ENCODE results near the gene RNF123.
A peak's percentile ranks its signal among the peaks of the same experiment; 100 is the strongest.

Gene RNF123

DNA sequence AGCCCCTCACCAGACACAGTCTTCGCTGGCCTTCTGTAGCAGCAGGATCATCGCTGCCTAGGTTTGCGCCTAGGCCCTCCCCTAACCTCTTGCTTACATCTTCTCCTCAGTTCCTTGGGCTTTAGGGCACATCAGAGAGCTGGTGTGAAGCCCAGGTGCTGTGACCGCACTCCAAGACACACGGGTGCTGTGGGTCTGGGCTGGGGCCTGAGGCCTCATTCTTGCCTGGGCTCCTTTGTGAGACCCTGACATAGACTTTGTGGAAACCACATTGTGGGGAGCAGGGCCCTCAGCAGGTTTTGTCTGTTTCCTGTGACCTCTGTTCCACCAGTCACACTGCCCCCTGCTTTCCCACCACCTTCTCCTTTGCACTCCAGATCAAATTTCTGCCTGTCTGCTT, 22.1 kb downstream of the RNF123 start:
- no peak for DNase-seq (ENCODE audit: low read depth, low spot score)
- peaks cover 18% of the 10 kb centered on the region for H3K4me1 ChIP-seq (ENCODE audit: insufficient read depth, insufficient read length)
- peaks cover 49% of the 10 kb centered on the region for H3K36me3 ChIP-seq (ENCODE audit: insufficient read depth, insufficient read length, low read length)
- H3K27me3 ChIP-seq (ENCODE audit: insufficient read depth, insufficient read length) = no peaks in the 10 kb centered on the region
- H3K9me3 ChIP-seq (ENCODE audit: insufficient read depth, low read length) = no peaks in the 10 kb centered on the region
- no peak overlapping the region for H3K9ac ChIP-seq (ENCODE audit: insufficient read length, low read depth)
- TF ChIP-seq SUZ12 (IDR thresholded peaks at IDR 0.05; ENCODE audit: extremely low read depth, insufficient read depth, insufficient read length) (no peak), YY1 (IDR thresholded peaks at IDR 0.05; ENCODE audit: insufficient read depth, insufficient read length) (no peak), ZNF274 (IDR thresholded peaks at IDR 0.05; ENCODE audit: low read depth, low read length) (no peak)
- H3K4me3 ChIP-seq (ENCODE audit: insufficient read length, low read depth) = no peak overlapping the region

DNA sequence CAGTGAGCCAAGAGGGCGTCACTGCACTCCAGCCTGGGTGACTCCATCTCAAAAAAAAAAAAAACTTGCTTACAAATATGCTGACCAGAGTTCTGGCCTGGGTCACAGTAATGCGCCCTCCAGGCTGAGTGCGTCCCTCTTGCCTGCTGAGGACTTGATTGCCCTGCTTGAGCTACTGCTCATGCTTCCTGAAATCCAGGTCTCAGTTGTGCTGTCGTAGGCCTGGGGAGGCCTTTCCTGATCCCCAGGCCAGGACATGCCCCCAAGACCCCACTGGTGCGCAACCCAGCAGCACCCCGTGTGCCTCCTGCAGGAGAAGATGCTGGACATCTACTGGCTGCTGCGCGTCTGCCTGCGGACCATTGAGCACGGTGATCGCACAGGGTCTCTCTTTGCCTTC, 22.8 kb downstream of the RNF123 start:
- no peak for TF ChIP-seq YY1 (IDR thresholded peaks at IDR 0.05; ENCODE audit: insufficient read depth, insufficient read length)
- TF ChIP-seq ZNF274 (IDR thresholded peaks at IDR 0.05; ENCODE audit: low read depth, low read length) = no peak
- TF ChIP-seq SUZ12 (IDR thresholded peaks at IDR 0.05; ENCODE audit: extremely low read depth, insufficient read depth, insufficient read length) = no peak
- Histone ChIP-seq H3K4me1 (ENCODE audit: insufficient read depth, insufficient read length) (peaks cover 20% of the 10 kb centered on the region), H3K9me3 (ENCODE audit: insufficient read depth, low read length) (no peaks in the 10 kb centered on the region), H3K36me3 (ENCODE audit: insufficient read depth, insufficient read length, low read length) (peaks cover 50% of the 10 kb centered on the region), H3K4me3 (ENCODE audit: insufficient read length, low read depth) (no peak overlapping the region), H3K27me3 (ENCODE audit: insufficient read depth, insufficient read length) (no peaks in the 10 kb centered on the region), H3K9ac (ENCODE audit: insufficient read length, low read depth) (peak overlapping the region; percentile 23)
- DNase-seq (ENCODE audit: low read depth, low spot score) = no peak

DNA sequence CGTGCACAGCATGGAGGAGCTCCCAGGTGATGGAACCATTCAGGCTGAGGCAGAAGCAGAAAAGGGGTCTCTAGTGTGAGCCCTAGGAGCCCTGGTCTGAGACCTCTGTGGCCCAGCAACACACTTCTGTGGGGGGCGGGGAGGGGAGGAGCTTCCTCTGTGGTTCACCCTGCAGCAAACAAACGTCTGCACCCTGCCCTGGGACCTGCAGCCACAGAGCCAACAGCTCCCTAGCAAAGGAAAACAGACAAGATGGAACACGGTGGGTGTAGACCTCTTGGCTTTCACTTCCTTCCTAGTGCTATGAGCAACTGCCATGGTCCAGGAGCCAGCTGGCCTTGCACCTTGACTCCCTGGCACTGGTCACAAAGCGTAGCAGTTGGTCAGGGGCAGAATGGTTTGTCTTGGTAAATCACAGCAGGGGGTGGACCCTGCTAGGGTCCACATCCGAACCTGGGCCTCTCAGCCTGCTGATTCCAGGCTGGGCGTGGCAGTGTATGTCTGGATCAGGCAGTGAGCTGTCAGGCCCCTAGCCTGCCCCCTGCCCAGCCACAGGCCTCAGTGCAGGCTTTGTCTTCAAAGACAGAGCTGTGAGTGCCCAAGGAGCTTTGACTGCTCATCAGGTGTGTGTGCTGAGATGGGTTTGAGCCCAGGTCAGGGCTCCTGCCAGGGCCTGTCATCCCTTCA, 23.4 kb downstream of the RNF123 start:
- Histone ChIP-seq H3K36me3 (ENCODE audit: insufficient read depth, insufficient read length, low read length) (peaks cover 56% of the 10 kb centered on the region), H3K4me3 (ENCODE audit: insufficient read length, low read depth) (no peak overlapping the region), H3K27me3 (ENCODE audit: insufficient read depth, insufficient read length) (no peaks in the 10 kb centered on the region), H3K4me1 (ENCODE audit: insufficient read depth, insufficient read length) (peaks cover 22% of the 10 kb centered on the region), H3K9me3 (ENCODE audit: insufficient read depth, low read length) (no peaks in the 10 kb centered on the region), H3K9ac (ENCODE audit: insufficient read length, low read depth) (peak overlapping the region; percentile 23)
- TF ChIP-seq ZNF274 (IDR thresholded peaks at IDR 0.05; ENCODE audit: low read depth, low read length) (no peak), YY1 (IDR thresholded peaks at IDR 0.05; ENCODE audit: insufficient read depth, insufficient read length) (no peak), SUZ12 (IDR thresholded peaks at IDR 0.05; ENCODE audit: extremely low read depth, insufficient read depth, insufficient read length) (no peak)
- no peak for DNase-seq (ENCODE audit: low read depth, low spot score)

DNA sequence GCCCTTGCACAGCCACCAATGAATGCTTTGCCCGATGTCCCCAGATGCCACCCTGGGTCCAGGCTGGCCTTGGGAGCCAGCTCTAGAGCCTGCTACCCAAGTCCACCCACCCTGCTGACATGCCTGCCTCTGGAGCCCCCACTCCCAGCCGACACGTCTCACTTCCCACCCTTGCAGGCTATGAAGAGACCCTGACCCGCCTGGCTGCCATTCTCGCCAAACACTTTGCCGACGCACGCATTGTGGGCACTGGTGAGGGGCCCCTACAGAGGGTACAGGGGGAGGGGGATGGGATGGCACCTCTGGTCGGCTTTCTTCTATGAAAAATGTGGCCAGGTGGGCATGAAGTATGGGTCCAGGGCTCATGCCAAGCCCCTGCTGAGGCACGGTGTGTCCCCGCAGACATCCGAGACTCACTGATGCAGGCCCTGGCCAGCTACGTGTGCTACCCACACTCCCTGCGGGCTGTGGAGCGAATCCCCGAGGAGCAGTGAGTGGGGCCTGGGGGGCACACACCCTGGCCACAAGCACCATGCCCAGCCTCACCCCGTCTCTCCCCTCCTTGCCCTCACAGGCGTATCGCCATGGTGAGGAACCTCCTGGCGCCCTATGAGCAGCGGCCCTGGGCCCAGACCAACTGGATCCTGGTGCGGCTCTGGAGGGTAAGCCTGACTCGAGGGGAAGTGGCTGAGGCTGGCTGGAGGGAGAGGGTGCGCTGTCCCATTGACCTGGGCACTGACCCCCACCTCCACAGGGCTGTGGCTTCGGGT, 24.2 kb downstream of the RNF123 start:
- no peak for DNase-seq (ENCODE audit: low read depth, low spot score)
- H3K9me3 ChIP-seq (ENCODE audit: insufficient read depth, low read length) = no peaks in the 10 kb centered on the region
- no peak for TF ChIP-seq YY1 (IDR thresholded peaks at IDR 0.05; ENCODE audit: insufficient read depth, insufficient read length)
- TF ChIP-seq SUZ12 (IDR thresholded peaks at IDR 0.05; ENCODE audit: extremely low read depth, insufficient read depth, insufficient read length) = no peak
- TF ChIP-seq ZNF274 (IDR thresholded peaks at IDR 0.05; ENCODE audit: low read depth, low read length) = no peak
- no peak overlapping the region for H3K4me3 ChIP-seq (ENCODE audit: insufficient read length, low read depth)
- H3K9ac ChIP-seq (ENCODE audit: insufficient read length, low read depth) = no peak overlapping the region
- H3K27me3 ChIP-seq (ENCODE audit: insufficient read depth, insufficient read length) = no peaks in the 10 kb centered on the region
- peaks cover 30% of the 10 kb centered on the region for H3K4me1 ChIP-seq (ENCODE audit: insufficient read depth, insufficient read length)
- H3K36me3 ChIP-seq (ENCODE audit: insufficient read depth, insufficient read length, low read length) = peaks cover 60% of the 10 kb centered on the region

DNA sequence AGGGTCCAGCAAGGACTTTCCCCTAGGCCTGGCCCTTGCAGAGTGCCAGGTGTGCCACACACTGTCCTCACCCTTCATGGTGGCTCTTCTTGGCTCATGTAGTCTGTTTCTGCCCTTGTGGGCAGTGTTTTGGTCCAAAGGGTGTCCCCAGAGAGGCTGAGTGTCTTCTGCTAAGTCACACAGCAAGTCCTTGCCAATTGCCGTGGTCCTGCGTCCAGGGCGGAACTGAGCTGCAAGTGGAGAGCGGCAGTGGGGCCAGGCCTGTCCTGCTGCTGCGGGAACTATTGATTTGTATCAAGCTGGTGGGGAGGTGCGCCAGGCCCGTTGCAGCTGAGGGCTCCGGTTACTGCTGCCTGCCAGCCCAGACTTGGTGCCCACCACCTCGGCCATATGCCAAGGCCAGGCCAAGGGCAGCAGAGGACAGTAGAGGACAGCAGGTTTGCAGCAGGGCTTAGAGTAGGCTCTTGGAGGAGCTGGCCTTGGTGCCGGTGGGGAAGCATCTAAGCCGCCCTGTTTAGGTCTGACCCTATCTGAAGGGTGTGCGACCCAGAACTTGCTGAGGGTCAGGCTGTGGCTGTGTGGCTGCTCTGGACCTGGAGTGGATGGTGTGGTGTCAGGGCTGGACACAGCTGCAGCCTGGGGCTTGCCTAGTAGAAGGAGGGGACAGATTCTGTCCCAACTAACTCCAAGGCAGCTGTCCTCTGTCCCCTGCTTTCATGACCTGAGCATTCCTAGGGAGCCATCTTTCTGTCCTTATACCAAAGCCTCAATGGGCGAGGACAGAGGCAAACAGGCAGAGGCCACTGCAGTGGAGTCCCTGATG, 25.6 kb downstream of the RNF123 start:
- DNase-seq (ENCODE audit: low read depth, low spot score) = no peak
- H3K9ac ChIP-seq (ENCODE audit: insufficient read length, low read depth) = no peak overlapping the region

DNA sequence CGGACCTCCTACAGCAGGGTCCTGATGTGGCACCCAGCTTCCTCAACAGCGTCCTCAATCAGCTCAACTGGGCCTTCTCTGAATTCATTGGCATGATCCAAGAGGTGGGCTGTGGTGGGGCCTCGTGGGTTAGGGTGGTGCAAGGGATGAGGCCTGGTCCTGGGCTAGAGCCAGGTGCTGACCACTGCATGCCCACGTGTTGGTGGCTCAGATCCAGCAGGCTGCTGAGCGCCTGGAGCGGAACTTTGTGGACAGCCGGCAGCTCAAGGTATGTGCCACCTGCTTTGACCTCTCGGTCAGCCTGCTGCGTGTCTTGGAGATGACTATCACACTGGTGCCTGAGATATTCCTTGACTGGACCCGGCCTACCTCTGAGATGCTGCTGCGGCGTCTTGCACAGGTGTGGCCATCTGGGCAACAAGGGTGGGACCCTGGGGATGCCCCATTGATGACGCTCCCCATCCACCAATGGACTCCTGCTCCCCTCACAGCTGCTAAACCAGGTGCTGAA, 26.3 kb downstream of the RNF123 start:
- no peaks in the 10 kb centered on the region for H3K27me3 ChIP-seq (ENCODE audit: insufficient read depth, insufficient read length)
- no peak overlapping the region for H3K4me3 ChIP-seq (ENCODE audit: insufficient read length, low read depth)
- DNase-seq (ENCODE audit: low read depth, low spot score) = no peak
- H3K36me3 ChIP-seq (ENCODE audit: insufficient read depth, insufficient read length, low read length) = peaks cover 73% of the 10 kb centered on the region
- peaks cover 39% of the 10 kb centered on the region for H3K4me1 ChIP-seq (ENCODE audit: insufficient read depth, insufficient read length)
- H3K9me3 ChIP-seq (ENCODE audit: insufficient read depth, low read length) = no peaks in the 10 kb centered on the region
- no peak for TF ChIP-seq ZNF274 (IDR thresholded peaks at IDR 0.05; ENCODE audit: low read depth, low read length)
- no peak for TF ChIP-seq YY1 (IDR thresholded peaks at IDR 0.05; ENCODE audit: insufficient read depth, insufficient read length)
- TF ChIP-seq SUZ12 (IDR thresholded peaks at IDR 0.05; ENCODE audit: extremely low read depth, insufficient read depth, insufficient read length) = no peak
- no peak overlapping the region for H3K9ac ChIP-seq (ENCODE audit: insufficient read length, low read depth)

More for the DNA sequence above, 25.6 kb downstream of the RNF123 start:
- no peak overlapping the region for H3K4me3 ChIP-seq (ENCODE audit: insufficient read length, low read depth)
- no peaks in the 10 kb centered on the region for H3K9me3 ChIP-seq (ENCODE audit: insufficient read depth, low read length)
- TF ChIP-seq SUZ12 (IDR thresholded peaks at IDR 0.05; ENCODE audit: extremely low read depth, insufficient read depth, insufficient read length) = no peak
- no peak for TF ChIP-seq ZNF274 (IDR thresholded peaks at IDR 0.05; ENCODE audit: low read depth, low read length)
- TF ChIP-seq YY1 (IDR thresholded peaks at IDR 0.05; ENCODE audit: insufficient read depth, insufficient read length) = no peak
- no peaks in the 10 kb centered on the region for H3K27me3 ChIP-seq (ENCODE audit: insufficient read depth, insufficient read length)
- peaks cover 66% of the 10 kb centered on the region for H3K36me3 ChIP-seq (ENCODE audit: insufficient read depth, insufficient read length, low read length)
- H3K4me1 ChIP-seq (ENCODE audit: insufficient read depth, insufficient read length) = peaks cover 39% of the 10 kb centered on the region
